Mesendoderm (in vitro differentiated cells): ENCODE results near the gene GDF15.
"Not testable (repeated sequence)": the region's sequence is repeated elsewhere in the genome, so short reads cannot be mapped to it uniquely, and the experiment has no call there.

Source experiments
- DNase-seq: peaks from one replicate; pipeline ENCODE4 v3.0.0; 2013
- H2AK5ac ChIP-seq: 2 replicates; pipeline ENCODE4 v1.6.1; 2013; ENCODE audit warnings: low read length, inconsistent platforms
- H2BK120ac ChIP-seq: 2 replicates; pipeline ENCODE4 v1.6.1; 2013; ENCODE audit warnings: low read depth, mild to moderate bottlenecking, low read length, moderate library complexity, mixed read lengths
- H2BK15ac ChIP-seq: replicated peaks from 2 replicates; pipeline ENCODE4 v1.6.1; 2013; ENCODE audit warnings: low read depth, mild to moderate bottlenecking, moderate library complexity
- H2BK5ac ChIP-seq: 2 replicates; pipeline ENCODE4 v1.6.1; 2013; ENCODE audit warnings: low read length, inconsistent platforms
- H3K18ac ChIP-seq: 2 replicates; pipeline ENCODE4 v1.6.1; 2013; ENCODE audit warnings: mild to moderate bottlenecking, low read length, mixed read lengths
- H3K23ac ChIP-seq: one replicate; pipeline ENCODE4 v1.6.1; 2013; ENCODE audit warnings: low read length
- H3K27ac ChIP-seq: 2 replicates; pipeline ENCODE4 v1.5.1; 2013; ENCODE audit warnings: low read depth, mild to moderate bottlenecking, inconsistent platforms, low read length, moderate library complexity
- H3K27me3 ChIP-seq: 2 replicates; pipeline ENCODE4 v1.6.1; 2013; ENCODE audit warnings: low read length, control low read depth, mild to moderate bottlenecking, inconsistent platforms; ENCODE audit not compliant: insufficient read depth, poor library complexity
- H3K36me3 ChIP-seq: 2 replicates; pipeline ENCODE4 v1.6.1; 2013; ENCODE audit warnings: low read length, inconsistent platforms; ENCODE audit not compliant: control insufficient read depth, insufficient read depth
- H3K4ac ChIP-seq: one replicate; pipeline ENCODE4 v1.6.1; 2013; ENCODE audit warnings: low read depth, mild to moderate bottlenecking, low read length, moderate library complexity
- H3K4me1 ChIP-seq: 2 replicates; pipeline ENCODE4 v1.6.1; 2013; ENCODE audit warnings: low read depth, low read length, inconsistent platforms; ENCODE audit not compliant: control insufficient read depth
- H3K4me2 ChIP-seq: 2 replicates; pipeline ENCODE4 v1.6.1; 2013; ENCODE audit warnings: low read length
- H3K4me3 ChIP-seq: 2 replicates; pipeline ENCODE4 v1.5.1; 2013; ENCODE audit warnings: mild to moderate bottlenecking, low read length
- H3K56ac ChIP-seq: one replicate; pipeline ENCODE4 v1.6.1; 2013; ENCODE audit warnings: low read length
- H3K79me1 ChIP-seq: 2 replicates; pipeline ENCODE4 v1.6.1; 2013; ENCODE audit warnings: low read length, inconsistent platforms
- H3K79me2 ChIP-seq: 2 replicates; pipeline ENCODE4 v1.6.1; 2013; ENCODE audit warnings: mild to moderate bottlenecking, low read length; ENCODE audit not compliant: control insufficient read depth, insufficient read depth
- H3K9ac ChIP-seq: 2 replicates; pipeline ENCODE4 v1.6.1; 2013; ENCODE audit warnings: low read length, inconsistent platforms
- H4K5ac ChIP-seq: one replicate; pipeline ENCODE4 v1.6.1; 2013; ENCODE audit warnings: low read length
- H4K8ac ChIP-seq: one replicate; pipeline ENCODE4 v1.6.1; 2013; ENCODE audit warnings: low read depth, mild to moderate bottlenecking, control low read depth, low read length, moderate library complexity
- WGBS: extraction: QIAGEN DNeasy Blood & Tissue Kit; methylation state at CpG from one replicate; pipeline ENCODE4 v1.1.7; 2013; ENCODE audit warnings: low lambda C conversion rate, missing lambda C conversion rate; ENCODE audit not compliant: insufficient coverage; ENCODE audit errors: extremely low coverage; 5-methylcytosine and 5-hydroxymethylcytosine counted together

The GDF15 gene

GRCh38 chr19:18349524-18350128 lies 36.3 kb upstream of the GDF15 start:
- DNase-seq = peak; percentile 51
- no peaks in the 10 kb centered on the region for H3K79me1 ChIP-seq

GRCh38 chr19:18350490-18350889 lies 35.5 kb upstream of the GDF15 start:
- H4K8ac ChIP-seq = no peak overlapping the region
- H3K56ac ChIP-seq = no peak overlapping the region
- no peak overlapping the region for H3K23ac ChIP-seq
- H2BK15ac ChIP-seq = no peak overlapping the region
- no peaks in the 10 kb centered on the region for H3K27me3 ChIP-seq
- H3K27ac ChIP-seq = no peak overlapping the region
- no peak for DNase-seq
- H3K4me3 ChIP-seq = no peak overlapping the region
- H2AK5ac ChIP-seq = no peak overlapping the region
- H4K5ac ChIP-seq = no peak overlapping the region
- no peak overlapping the region for H2BK120ac ChIP-seq
- H3K36me3 ChIP-seq = peaks cover 1% of the 10 kb centered on the region
- no peak overlapping the region for H3K9ac ChIP-seq
- no peak overlapping the region for H3K4ac ChIP-seq
- no peak overlapping the region for H2BK5ac ChIP-seq
- H3K4me2 ChIP-seq = no peak overlapping the region
- peaks cover 4% of the 10 kb centered on the region for H3K4me1 ChIP-seq
- no peaks in the 10 kb centered on the region for H3K79me2 ChIP-seq
- no peak overlapping the region for H3K18ac ChIP-seq
- no CpG with 5 or more reads among the region's 9 CpGs for WGBS
- no peaks in the 10 kb centered on the region for H3K79me1 ChIP-seq

More at GRCh38 chr19:18349524-18350128, 36.3 kb upstream of the GDF15 start:
- no CpG with 5 or more reads among the region's 12 CpGs for WGBS
- H2AK5ac ChIP-seq = no peak overlapping the region
- H3K4me1 ChIP-seq = peaks cover 4% of the 10 kb centered on the region
- no peak overlapping the region for H4K8ac ChIP-seq
- H3K23ac ChIP-seq = no peak overlapping the region
- no peak overlapping the region for H2BK5ac ChIP-seq
- H2BK120ac ChIP-seq = no peak overlapping the region
- H3K36me3 ChIP-seq = peaks cover 1% of the 10 kb centered on the region
- H2BK15ac ChIP-seq = no peak overlapping the region
- H3K27me3 ChIP-seq = no peaks in the 10 kb centered on the region
- no peak overlapping the region for H3K27ac ChIP-seq
- H3K4me3 ChIP-seq = no peak overlapping the region
- H3K79me2 ChIP-seq = no peaks in the 10 kb centered on the region
- H3K56ac ChIP-seq = no peak overlapping the region
- H3K4ac ChIP-seq = no peak overlapping the region
- H3K9ac ChIP-seq = no peak overlapping the region
- H4K5ac ChIP-seq = no peak overlapping the region
- H3K4me2 ChIP-seq = no peak overlapping the region
- H3K18ac ChIP-seq = no peak overlapping the region

- Histone ChIP-seq H3K27ac (no peak overlapping the region), H2AK5ac (no peak overlapping the region), H3K79me2 (no peaks in the 10 kb centered on the region), H2BK5ac (no peak overlapping the region), H3K9ac (no peak overlapping the region), H3K4me1 (no peaks in the 10 kb centered on the region), H3K4me3 (no peak overlapping the region), H3K4me2 (no peak overlapping the region), H3K18ac (no peak overlapping the region), H2BK15ac (no peak overlapping the region), H3K56ac (no peak overlapping the region), H3K27me3 (no peaks in the 10 kb centered on the region), H3K36me3 (peaks cover 1% of the 10 kb centered on the region), H4K5ac (no peak overlapping the region), H3K79me1 (no peaks in the 10 kb centered on the region), H3K4ac (no peak overlapping the region), H3K23ac (no peak overlapping the region), H4K8ac (no peak overlapping the region), H2BK120ac (no peak overlapping the region)
- no CpG with 5 or more reads among the region's 7 CpGs for WGBS
- DNase-seq = no peak
Observed at GRCh38 chr19:18351544-18351943, 34.4 kb upstream of the GDF15 start.

- Histone ChIP-seq H2BK5ac (no peak overlapping the region), H3K27me3 (no peaks in the 10 kb centered on the region), H3K4me2 (no peak overlapping the region), H3K4ac (no peak overlapping the region), H3K79me1 (no peaks in the 10 kb centered on the region), H2AK5ac (no peak overlapping the region), H3K4me3 (no peak overlapping the region), H3K9ac (no peak overlapping the region), H3K36me3 (peaks cover 1% of the 10 kb centered on the region), H3K4me1 (no peaks in the 10 kb centered on the region), H3K18ac (no peak overlapping the region), H4K8ac (no peak overlapping the region), H3K27ac (no peak overlapping the region), H3K56ac (no peak overlapping the region), H3K79me2 (no peaks in the 10 kb centered on the region), H2BK15ac (no peak overlapping the region), H2BK120ac (no peak overlapping the region), H4K5ac (no peak overlapping the region), H3K23ac (no peak overlapping the region)
- WGBS = no CpG with 5 or more reads among the region's 8 CpGs
- no peak for DNase-seq
Observed at GRCh38 chr19:18353378-18354005, 32.5 kb upstream of the GDF15 start.

- no CpG with 5 or more reads among the region's 7 CpGs for WGBS
- H2BK120ac ChIP-seq, H4K5ac ChIP-seq, H3K9ac ChIP-seq, DNase-seq, H4K8ac ChIP-seq, H3K27me3 ChIP-seq, H2BK15ac ChIP-seq, H2AK5ac ChIP-seq, H3K79me2 ChIP-seq, H3K4ac ChIP-seq, H3K18ac ChIP-seq, H2BK5ac ChIP-seq, H3K56ac ChIP-seq, H3K4me1 ChIP-seq, H3K4me2 ChIP-seq, H3K4me3 ChIP-seq, H3K79me1 ChIP-seq, H3K23ac ChIP-seq, H3K27ac ChIP-seq, H3K36me3 ChIP-seq: not testable (repeated sequence)
Observed at GRCh38 chr19:18354743-18355142, 31.2 kb upstream of the GDF15 start.

- Histone ChIP-seq H4K8ac (no peak overlapping the region), H2AK5ac (no peak overlapping the region), H3K23ac (no peak overlapping the region), H3K4ac (no peak overlapping the region), H3K18ac (no peak overlapping the region), H2BK120ac (no peak overlapping the region), H3K56ac (no peak overlapping the region), H3K4me2 (no peak overlapping the region), H3K4me1 (no peaks in the 10 kb centered on the region), H3K4me3 (no peak overlapping the region), H2BK15ac (no peak overlapping the region), H3K9ac (no peak overlapping the region), H3K79me1 (no peaks in the 10 kb centered on the region), H3K36me3 (no peaks in the 10 kb centered on the region), H3K79me2 (no peaks in the 10 kb centered on the region), H3K27me3 (no peaks in the 10 kb centered on the region), H4K5ac (no peak overlapping the region), H2BK5ac (no peak overlapping the region), H3K27ac (no peak overlapping the region)
- no peak for DNase-seq
- no CpG with 5 or more reads among the region's 3 CpGs for WGBS
Observed at GRCh38 chr19:18357041-18357440, 28.9 kb upstream of the GDF15 start.
